Measurements from ENCODE around the gene FTO.
A peak's percentile ranks its signal among the peaks of the same experiment; 100 is the strongest.

FTO gene

DNA sequence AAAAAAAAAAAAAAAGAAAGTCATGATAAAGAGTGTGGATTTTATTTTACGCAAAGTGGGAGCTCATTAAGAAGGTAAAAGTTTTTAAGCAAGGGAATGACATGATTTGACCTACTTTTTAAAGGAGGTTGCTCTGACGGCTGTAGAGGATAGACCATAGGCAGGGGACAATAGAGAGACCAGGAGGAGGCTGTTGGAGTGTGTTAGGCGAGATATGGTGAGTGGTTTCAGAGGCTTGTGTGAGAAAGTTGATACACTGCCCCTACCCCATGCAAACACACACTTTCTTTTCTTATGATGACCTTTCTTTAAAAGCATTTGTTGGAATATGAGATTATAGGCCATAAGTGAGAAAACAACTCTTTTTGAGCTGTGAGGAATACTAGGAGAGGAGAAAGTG is 82.0 kb downstream of the FTO start:
- no peak for DNase-seq

DNA sequence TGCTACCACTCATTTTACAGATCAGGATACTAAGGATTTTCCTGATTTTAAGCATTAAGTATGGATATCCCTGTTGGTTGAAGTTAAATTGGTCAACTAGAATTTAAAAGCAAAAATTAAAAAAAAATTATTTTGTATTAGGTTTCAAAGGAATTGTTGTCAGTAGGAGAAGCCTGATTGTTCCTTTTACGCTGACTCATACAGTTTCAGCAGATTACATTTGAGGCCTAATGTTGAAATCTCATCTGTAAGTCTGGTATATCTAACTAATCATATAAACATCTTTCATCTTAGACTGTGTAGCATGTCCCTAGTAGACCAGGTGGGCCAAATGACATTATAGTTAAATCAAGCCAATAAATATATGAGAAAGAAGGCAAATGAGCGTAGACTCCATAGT is 83.5 kb downstream of the FTO start:
- DNase-seq = no peak

DNA sequence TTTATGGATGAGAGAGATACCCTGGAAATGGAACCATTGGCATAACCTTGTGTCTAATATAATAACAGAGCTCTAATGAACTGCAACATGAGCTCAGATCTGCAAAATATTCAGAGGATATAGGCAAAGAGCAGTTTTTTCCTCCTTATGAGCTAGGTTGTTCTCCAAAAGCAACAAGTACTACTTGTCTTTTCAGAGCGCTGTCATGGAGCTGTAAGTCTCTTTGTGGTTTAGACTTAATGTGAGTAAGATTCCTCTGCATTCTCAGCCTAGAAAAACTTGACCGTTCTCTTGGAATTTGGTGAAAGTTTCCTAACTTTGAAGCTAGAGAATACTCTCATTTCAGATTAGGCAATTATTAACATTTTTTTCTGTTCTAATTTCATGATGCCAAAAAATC is 85.2 kb downstream of the FTO start:
- peak; percentile 94 for DNase-seq

DNA sequence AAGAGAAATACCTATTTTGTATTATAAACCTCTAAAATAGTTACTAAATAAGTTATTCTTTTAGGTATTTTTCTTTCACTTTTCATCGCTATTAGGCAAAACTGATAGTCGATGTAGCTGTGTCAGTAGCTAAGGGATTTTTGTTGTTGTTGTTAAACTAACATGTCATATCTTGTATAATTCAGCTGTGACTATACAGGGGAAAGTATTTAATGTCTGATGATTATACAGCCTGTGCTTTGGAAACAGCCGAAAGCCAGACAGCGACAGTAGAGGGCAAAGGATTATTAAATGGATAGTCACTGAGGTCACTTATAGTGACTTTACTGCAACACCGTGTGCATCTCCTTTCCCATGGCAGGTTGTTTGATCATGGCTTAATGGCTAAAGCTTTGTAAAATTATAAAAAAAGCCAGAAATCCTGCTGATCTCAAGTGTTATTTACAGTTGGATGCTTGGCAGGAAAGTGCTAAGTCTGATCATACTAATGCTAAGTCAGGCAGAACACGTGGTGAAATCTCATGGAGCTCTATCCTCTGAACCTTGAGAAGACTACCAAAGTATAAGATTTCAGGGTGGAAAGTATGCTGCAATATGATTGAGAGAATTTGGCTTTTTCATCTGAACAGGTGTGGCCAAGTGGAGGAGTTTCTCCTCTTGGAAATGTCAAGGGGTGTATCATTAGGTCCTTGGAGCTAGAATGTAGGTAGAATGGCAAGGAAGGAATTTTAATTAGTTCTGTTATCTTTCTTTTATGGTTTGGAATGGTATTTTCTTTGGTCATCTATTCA is 88.4 kb downstream of the FTO start:
- DNase-seq = no peak

DNA sequence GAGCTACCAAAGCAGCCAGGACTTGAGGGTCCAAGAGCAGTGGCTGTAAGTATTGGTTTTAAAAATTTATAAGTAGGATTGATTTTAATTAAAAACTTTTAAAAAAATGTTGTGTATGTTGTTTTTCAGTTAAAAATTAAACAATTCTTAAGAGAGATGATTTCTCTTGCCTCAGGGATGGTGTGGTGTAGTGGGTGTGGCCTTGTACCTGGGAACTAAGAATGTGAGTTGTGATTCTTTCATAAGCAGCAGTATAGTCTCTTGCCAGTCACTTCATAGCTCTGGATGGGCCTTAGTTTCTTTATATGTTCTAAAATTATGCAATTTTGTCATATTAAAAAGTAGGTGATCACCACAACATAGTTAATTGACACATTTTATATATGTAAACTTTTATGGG is 99.5 kb downstream of the FTO start:
- DNase-seq = no peak

DNA sequence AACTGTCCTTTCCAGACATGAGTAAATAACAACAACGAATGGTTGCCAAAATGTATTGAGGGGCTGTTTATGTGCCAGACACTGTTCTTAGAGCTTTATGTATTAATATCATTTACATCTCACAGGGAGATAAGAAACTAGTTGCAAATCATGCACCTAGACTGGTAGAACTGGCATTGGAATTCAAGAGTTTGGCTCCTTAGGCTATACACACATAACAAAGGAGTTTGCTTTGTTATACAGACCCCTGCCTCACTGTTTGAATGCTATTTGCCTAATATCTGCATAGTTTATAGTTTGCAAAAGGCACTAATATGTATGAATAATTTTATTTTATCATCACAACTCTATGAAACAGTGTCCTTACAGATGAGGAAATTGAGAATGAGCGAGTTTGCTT is 100.0 kb downstream of the FTO start:
- no peak for DNase-seq

DNA sequence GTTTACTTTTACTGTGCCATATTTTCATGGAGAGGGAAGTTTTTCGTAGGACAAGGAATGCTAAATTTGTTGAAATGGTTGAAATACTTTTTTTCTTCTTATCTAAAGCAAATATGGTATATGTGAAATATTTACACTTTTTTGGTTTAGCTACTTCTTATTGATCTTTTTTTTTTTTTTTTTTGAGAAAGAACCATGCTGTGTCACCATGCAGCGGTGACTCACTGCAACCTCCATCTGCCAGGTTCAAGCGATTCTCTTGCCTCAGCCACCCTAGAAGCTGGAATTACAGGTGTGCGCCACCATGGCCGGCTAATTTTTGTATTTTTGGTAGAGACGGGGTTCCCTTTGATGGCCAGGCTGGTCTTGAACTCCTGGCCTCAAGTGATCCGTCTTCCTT is 100.5 kb downstream of the FTO start:
- DNase-seq = no peak

DNA sequence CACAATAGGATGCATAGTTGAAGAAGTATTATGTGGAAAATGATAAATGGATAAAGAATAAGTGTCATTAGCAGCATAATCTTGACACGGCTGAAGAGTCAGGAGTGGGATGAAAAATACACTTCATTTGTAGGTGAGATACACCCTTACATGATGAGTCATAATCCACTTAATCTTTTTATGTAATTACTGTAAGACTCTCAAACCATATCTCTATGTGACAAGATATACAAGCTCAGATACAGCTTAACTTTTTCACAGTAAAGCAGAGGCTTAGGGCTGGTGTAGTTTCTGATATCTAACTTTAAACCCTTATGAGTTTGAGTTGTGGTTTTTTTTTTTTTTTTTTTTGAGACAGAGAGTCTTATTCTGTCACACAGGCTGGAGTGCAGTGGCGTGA is 101.2 kb downstream of the FTO start:
- no peak for DNase-seq

DNA sequence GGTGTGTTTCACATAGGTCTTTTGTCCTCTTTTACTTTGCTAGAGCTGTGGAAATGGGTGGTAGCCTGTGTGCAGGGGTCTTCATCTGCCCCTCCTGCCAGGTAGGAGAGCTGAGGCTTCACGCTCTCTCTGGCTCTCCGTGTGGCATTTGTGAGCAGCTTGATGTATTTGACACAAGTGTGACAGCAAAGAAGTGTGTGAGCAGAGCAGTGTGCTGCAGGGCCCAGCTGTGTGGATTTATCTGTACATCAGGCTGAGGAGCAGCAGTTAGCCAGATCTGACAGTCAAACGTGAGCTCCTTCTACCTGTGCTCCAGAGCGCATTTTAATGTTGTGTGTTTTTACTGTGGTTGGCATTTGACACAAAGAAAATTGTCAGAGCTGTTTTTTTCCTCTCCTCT is 101.8 kb downstream of the FTO start:
- DNase-seq = no peak

DNA sequence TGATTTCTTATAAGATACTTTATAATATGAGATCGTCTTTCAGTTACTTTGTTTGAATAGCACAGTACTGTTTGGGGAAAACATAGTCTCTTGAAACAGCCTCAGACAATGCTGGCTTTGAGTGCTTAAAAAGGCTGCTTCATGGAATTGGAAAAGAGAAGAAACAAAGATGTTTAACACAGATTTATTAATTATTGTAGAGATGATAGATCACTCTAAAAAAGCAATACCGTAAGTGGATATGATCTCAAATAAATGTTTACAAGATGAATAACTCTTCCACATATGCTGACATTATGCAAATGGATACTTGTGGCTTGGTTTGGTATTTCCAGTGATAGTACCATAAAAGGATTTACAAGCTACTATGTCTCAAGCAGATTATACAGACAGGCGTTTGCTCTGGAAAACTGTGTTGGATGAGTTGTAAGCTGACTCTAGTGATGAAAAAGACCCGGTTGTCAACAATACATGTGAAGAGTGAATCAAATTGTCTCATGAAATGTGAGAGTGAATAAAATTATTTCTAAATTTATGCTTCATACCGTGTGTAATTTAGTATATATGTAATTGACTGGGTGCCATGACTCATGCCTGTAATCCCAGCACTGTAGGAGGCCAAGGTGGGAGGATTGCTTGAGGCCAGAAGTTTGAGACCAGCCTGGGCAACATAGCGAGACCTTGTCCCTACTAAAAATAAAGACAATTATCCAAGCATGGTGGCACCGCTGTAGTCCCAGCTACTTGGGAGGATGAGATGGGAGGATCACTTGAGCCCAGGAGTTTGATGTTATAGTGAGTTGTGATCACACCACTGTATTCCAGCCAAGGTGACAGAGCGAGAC is 105.4 kb downstream of the FTO start:
- DNase-seq = peak; percentile 96

DNA sequence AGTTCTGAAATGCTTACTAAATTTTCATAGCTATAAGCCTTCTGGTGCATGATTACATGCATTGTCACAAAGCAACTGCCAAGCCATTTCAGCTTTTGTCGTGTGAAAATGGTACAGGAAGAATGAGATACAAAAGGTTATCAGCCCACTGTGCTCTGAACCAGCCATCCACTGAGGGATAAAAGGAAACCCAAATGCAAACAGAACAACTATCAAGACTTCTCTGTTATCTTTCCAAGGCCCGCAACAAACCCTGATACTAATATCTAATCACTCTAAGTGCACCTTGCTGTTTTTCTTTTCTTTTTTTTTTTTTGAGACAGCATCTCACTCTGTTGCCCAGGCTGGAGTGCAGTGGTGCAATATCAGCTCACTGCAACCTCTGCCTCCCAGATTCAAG is 109.0 kb downstream of the FTO start:
- no peak for DNase-seq

DNA sequence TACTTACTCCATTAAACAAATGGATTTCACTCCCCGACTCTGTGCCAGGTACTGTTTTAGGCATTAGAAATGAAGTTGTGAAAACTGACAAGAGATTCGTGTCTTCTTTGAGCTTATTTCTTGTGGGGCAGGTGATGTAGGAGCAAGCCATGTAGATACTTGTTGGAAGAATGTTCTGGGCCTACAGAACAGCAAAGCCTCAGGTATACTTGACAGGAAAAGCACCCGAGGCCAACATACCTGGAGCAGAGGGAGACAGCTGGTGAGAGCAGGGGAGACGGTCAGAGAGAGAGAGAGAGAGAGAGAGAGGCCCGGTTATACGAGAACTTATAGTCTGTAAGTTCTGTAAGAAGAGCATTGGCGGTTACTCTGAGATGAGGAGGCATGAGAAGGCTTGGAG is 110.8 kb downstream of the FTO start:
- no peak for DNase-seq

DNA sequence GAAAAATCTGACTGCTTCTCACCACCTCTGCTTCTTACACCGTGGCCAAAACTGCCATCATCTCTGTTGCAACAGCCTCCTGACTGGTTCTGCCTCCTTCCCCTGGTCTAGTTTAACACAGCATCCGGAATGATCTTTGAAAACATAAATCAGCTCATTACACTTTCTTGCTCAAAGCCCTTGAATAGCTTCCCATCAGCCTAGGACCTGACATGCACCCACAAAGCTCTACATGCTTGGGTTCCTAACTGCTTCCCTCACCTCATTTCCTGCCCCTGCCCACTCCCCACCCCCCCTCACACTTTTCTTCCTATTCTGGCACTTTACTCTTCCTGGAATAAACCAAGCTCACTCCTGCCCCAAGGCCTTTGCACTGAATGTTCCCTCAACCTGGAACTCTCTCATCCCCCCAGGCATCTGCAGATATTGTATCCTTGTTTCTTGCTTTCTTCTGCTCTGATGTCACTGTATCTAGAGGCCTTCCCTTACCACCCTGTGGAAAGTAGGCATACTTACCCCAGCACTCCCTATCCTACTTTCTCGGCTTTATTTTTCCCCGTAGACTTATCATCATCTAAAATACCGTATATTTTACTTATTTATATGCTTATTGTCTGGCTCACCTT is 112.4 kb downstream of the FTO start:
- peak; percentile 70 for DNase-seq

DNA sequence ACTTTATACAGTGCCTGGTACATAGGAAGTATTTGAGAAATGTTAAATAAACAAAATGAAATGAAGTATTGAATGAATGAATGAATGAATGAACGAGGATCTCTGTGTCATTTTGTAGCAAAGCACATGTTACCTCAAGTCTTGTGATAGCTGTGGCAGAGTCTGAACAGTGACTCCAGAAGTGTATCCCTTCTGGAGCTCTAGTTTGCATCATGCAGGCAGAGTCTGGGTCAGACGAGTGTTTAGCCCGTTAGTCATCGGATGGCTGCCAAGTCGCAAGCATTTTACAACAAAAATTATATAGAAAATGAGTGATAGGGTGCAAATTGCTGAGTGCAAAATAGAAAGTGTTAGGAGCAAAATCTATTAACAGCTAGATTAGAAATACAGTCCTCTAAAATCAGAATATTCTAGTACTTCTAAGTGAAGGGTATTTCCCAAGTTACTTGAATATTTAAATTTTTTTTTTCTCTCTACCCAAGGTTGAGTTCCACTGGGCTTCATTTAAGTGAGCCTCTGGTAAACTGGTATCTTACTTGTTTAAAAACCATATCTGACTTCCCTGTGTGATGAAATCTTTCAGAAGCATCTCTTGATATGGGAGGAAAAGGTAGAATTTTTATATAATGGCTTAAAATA is 113.3 kb downstream of the FTO start:
- peak; percentile 97 for DNase-seq

DNA sequence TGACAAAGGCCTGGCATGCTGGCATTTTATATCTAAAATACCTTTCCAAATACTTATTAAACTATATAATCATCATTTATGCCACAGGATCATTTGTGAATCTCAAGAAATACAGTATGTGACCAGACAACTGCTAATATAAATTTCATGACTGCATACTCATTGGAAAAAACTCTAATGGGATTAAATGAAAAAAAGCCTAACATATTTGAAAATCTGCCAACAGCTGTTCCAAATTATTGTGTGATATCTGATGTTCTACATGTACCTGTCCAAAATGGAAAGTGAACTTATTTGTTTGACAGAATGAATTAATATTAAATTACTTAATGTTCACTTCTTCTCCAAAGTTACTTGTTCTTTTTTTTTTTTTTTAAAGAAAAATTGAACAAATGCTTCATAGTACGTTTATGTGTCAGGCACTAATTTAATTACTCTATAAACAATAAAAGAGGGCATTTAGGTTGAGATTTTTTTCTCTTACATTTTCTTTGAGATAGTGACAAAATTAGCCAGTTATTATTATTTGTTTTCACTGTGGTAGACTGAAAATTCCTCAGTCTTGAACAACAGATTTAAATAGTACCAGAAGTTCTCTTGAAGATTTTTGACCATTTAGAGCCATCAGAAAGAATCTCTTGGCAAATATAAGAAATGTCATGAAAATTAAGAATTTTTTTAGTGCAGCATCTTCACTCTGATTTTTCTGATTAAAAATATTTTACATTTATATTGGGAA is 114.0 kb downstream of the FTO start:
- DNase-seq = peak; percentile 92

DNA sequence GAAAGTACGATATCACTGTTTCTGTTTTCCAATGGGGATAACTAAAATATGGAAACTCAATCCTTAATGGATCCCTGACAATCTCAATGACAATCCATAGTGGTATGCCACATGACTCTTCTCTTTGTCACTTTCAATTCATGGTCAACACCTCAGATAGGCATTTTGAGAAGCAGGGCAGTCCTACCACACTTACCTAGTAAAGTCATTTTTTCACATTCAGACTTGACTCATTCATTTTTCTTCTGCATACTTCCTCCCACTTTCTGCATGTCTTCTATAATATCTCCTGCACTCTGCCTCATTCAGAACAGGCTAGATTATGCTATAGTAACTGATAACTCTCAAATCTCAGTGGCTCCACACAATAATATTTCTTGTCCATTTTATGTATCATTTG is 117.5 kb downstream of the FTO start:
- peak; percentile 57 for DNase-seq

DNA sequence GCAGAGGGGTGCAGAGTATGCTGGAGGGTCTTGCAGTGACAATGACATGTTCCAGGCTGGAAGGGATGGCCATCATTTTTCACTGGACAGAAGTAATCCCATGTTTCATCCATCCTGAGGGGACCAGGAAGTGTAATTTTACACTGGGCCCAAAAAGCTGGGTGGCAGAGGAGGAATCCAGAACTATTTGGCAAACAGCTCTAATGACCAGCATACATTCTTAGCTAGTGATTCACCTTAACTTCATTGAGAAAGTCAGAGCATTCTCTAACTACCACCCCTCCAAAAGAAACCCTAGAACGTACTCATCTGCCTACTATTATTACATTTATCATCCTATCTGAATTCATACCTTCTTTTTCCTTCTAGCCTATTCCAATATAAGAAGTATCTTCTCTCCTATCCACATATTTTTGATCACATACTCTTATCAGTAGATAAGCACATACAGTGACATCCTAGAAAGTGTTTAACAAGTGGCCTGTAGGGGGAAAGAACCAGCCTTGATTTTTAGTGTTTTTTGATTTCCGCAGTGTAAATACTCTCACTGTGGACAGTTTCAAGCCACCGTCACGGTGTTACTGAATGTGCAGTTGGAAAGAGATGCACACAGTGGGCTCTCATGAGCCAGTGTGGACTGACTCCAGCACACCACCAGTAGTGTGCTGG is 118.1 kb downstream of the FTO start:
- peak; percentile 89 for DNase-seq

DNA sequence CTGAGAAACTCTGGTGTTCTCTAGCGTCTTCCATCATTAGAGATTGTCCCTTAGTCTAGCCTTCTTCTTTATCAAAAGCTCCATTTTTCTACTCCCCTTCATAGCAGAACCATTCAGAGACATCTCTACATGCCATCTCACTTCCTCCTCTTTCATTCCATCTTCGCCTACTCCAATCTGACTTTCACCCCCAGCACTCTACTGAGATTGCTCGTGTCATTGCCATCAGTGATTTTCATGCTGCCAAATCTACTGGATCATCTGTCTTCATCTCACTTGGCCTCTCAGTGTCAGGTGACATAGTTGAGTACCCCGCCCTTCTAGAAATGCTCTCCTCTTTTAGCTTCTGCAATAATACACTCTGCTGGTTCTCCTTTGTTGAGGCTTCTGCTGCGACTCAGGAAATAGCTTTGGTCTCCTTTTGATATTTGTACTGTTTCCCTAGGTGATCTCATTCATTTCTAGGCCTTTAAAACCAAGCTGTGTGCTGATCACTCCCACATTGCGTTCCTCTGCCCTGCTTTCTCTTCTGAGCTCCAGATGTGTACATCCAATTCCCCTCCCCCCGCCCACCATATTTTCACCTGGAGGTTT is 119.1 kb downstream of the FTO start:
- peak; percentile 78 for DNase-seq

DNA sequence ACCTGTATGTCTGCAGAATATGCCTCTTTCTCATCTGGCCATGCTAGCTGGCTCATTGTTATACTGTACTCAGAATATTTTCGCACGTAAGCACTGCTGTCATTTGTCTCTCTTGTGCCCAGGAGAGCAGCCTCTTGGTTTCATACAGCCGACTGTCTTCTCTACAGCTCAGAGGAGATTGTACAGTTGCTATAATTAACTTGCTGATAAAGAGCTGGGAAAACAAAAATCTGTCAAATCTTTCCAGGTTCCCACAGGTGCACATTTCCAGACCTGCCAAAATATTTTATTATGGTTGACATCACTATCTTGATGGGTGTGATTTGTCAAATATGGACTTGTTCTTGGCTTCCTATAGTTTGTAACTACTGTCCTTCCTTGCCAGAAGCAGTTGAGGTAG is 122.7 kb downstream of the FTO start:
- DNase-seq = no peak

DNA sequence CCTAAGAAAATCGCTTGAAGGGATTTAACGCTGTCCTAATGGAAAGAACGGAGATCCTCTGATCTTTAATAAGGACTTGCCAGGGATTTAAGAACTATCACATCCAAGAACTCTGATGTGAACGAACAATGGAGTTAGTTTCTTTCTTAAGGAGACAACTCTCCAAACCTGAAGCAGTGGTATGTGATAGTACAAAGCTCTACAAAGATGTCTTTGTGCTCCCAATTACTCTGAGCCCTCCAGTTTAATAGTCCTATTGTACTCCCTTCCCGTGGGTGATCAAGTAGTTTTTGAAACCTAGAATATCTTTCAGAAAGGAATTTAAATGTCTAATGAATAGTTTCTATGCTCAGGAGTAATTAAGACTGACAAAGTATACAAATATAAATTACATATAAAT is 123.8 kb downstream of the FTO start:
- no peak for DNase-seq

DNA sequence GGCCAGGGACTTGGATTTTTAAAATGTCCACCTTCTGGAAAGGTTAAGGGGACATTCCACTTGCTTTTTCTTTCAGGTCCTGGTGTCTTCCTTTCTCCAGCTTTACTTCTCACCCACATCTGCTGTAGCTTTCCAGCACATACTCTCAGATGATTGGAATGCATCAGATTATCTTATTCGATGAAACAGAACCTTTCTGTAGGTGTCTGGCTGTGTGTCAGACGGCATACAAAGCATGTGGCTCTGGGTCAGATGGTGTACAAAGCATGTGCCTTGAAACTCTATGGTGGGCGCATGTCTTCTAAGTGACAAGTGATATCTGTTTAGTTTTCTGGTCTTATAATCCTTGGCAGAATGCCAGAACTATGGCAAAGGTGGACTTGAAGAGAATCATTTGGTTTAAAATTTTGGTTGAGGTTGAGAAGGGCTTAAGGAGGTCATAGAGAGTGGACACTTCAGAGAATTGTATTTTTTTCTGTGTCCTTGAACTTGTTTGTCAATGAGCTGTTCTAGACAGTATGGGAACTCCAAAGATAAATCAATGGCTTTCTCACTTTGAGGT is 125.3 kb downstream of the FTO start:
- peak; percentile 50 for DNase-seq
